ENCODE measurements around the gene KCNK7. TPM values are rescaled to one million over a fixed set of nuclear protein-coding genes. Genes with fewer than 3 reads are reported as not detected.

The KCNK7 gene
- total RNA-seq, 1 experiment from 2014 or later = 1.8 TPM

DNA sequence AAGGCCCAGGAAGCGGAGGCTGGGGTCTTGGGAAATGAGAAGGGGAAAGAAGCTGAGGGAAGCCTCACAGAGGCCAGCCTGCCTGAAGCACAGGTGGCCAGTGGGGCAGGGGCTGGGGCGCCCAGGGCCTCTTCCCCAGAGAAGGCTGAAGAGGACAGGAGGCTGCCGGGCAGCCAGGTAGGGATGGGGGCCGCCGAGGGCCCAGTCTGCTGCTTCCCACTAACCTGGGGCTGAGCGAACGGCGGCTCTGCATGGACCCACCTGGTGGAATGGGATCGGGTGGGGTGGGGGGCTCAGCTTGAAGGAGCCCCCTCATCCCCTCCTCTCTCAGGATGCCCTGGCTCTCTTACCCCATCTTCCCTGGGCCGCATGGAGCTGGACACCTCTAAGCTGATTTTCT is 12.0 kb downstream of the KCNK7 start:
- TF ChIP-seq, protein P1, sequence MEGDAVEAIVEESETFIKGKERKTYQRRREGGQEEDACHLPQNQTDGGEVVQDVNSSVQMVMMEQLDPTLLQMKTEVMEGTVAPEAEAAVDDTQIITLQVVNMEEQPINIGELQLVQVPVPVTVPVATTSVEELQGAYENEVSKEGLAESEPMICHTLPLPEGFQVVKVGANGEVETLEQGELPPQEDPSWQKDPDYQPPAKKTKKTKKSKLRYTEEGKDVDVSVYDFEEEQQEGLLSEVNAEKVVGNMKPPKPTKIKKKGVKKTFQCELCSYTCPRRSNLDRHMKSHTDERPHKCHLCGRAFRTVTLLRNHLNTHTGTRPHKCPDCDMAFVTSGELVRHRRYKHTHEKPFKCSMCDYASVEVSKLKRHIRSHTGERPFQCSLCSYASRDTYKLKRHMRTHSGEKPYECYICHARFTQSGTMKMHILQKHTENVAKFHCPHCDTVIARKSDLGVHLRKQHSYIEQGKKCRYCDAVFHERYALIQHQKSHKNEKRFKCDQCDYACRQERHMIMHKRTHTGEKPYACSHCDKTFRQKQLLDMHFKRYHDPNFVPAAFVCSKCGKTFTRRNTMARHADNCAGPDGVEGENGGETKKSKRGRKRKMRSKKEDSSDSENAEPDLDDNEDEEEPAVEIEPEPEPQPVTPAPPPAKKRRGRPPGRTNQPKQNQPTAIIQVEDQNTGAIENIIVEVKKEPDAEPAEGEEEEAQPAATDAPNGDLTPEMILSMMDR (conservative IDR thresholded peaks at IDR 0.05) = no peak
- no peak overlapping the region for H2AK5ac ChIP-seq (ENCODE audit: insufficient read length, low read length)
- no peaks in the 10 kb centered on the region for H3K79me1 ChIP-seq (ENCODE audit: insufficient read depth, low read depth, low read length, poor library complexity, severe bottlenecking)
- H3T11ph ChIP-seq (ENCODE audit: low read length) = no peak overlapping the region
- H3K18ac ChIP-seq (ENCODE audit: insufficient read length, low read depth, low read length) = no peak overlapping the region
- no peak overlapping the region; a peak in 1 of 5 replicates for H3K4me3 Mint-ChIP-seq
- H4K91ac ChIP-seq (ENCODE audit: insufficient read length, low read depth, low read length) = no peak overlapping the region
- no peaks in the 10 kb centered on the region for H3K9me3 ChIP-seq (ENCODE audit: control insufficient read depth, low read depth, low read length)
- H3K23me2 ChIP-seq (ENCODE audit: insufficient read length, low read depth, low read length, poor library complexity, severe bottlenecking) = no peaks in the 10 kb centered on the region
- no peak overlapping the region for H2BK15ac ChIP-seq (ENCODE audit: low read depth, low read length)
- H3K9me3 Mint-ChIP-seq = no peaks in the 10 kb centered on the region
- peaks cover 2% of the 10 kb centered on the region for H3K27me3 Mint-ChIP-seq (ENCODE audit: low read depth)
- no peak overlapping the region for H4K5ac ChIP-seq (ENCODE audit: insufficient read length, low read depth, low read length)
- H3K27me3 ChIP-seq (ENCODE audit: insufficient read depth, low read length) = no peaks in the 10 kb centered on the region; the same call in 1 of the 2 replicates
- no peak overlapping the region for H3K23ac ChIP-seq (ENCODE audit: insufficient read length, low read depth, low read length)
- no peaks in the 10 kb centered on the region for H3K4me1 ChIP-seq (ENCODE audit: insufficient read depth, low read length)
- H3K56ac ChIP-seq (ENCODE audit: insufficient read length, low read depth, low read length) = no peak overlapping the region
- no peak overlapping the region for H2BK120ac ChIP-seq (ENCODE audit: low read depth, low read length, poor library complexity, severe bottlenecking)
- H3K27ac ChIP-seq (ENCODE audit: insufficient read length, low read depth, low read length) = no peak overlapping the region
- no peak overlapping the region for H2BK12ac ChIP-seq (ENCODE audit: insufficient read length, low read depth, low read length)
- H4K8ac ChIP-seq (replicated peaks; ENCODE audit: insufficient read length, low read depth, low read length) = no peak overlapping the region
- H3K79me2 ChIP-seq (ENCODE audit: insufficient read depth, low read length) = no peaks in the 10 kb centered on the region
- no peak overlapping the region for H3K9ac ChIP-seq (ENCODE audit: extremely low read depth, insufficient read length, low read length)
- no peak overlapping the region for H3K14ac ChIP-seq (ENCODE audit: insufficient read depth, low read length)
- H3K4me2 ChIP-seq (ENCODE audit: insufficient read depth, insufficient read length, low read length) = no peak overlapping the region
- H3K4ac ChIP-seq (ENCODE audit: low read depth, low read length) = no peak overlapping the region
- peaks cover 0 to 22% of the 10 kb centered on the region in 2 experiments; a peak in 2 of 4 replicates for H3K4me1 Mint-ChIP-seq
- no CpG with 5 or more reads among the region's 10 CpGs for WGBS (ENCODE audit: extremely low coverage, insufficient read length, low lambda C conversion rate)
- H2BK5ac ChIP-seq (ENCODE audit: insufficient read length, low read length) = no peak overlapping the region
- no peak for DNase-seq
- no peaks in the 10 kb centered on the region for H4K20me1 ChIP-seq (ENCODE audit: control insufficient read depth, insufficient read depth, insufficient read length)
- H3K36me3 Mint-ChIP-seq (ENCODE audit: insufficient read depth in 1 of 3, low read depth in 3 of 3) = no peaks in the 10 kb centered on the region
- no peak overlapping the region for H2BK20ac ChIP-seq (ENCODE audit: low read depth, low read length, poor library complexity, severe bottlenecking)
- no peak overlapping the region for H2AFZ ChIP-seq (ENCODE audit: low read length)
- H3K27ac Mint-ChIP-seq = peak overlapping the region in 1 of 3 experiments; percentile 72; a peak in 2 of 7 replicates
